KOPT-K1 (cell line): ENCODE measurements around the gene CTTNBP2NL.

Experiments used
- H3K27ac ChIP-seq: fragments of 200-600 bp; sonication (generic); 2 replicates; pipeline ENCODE4 v1.5.1; 2016; ENCODE audit warnings: antibody characterized with exemption, mild to moderate bottlenecking, low read depth, low read length; ENCODE audit not compliant: poor library complexity, severe bottlenecking
- H3K36me3 ChIP-seq: fragments of 200-600 bp; sonication (generic); 2 replicates; pipeline ENCODE4 v1.5.1; 2017; ENCODE audit warnings: antibody characterized with exemption, mild to moderate bottlenecking, low read length, moderate library complexity; ENCODE audit not compliant: insufficient read depth
- H3K9me3 ChIP-seq: fragments of 200-600 bp; sonication (generic); 2 replicates; pipeline ENCODE4 v1.5.1; 2017; ENCODE audit warnings: antibody characterized with exemption, low read length, mild to moderate bottlenecking; ENCODE audit not compliant: insufficient read depth, poor library complexity, severe bottlenecking

Gene CTTNBP2NL

DNA sequence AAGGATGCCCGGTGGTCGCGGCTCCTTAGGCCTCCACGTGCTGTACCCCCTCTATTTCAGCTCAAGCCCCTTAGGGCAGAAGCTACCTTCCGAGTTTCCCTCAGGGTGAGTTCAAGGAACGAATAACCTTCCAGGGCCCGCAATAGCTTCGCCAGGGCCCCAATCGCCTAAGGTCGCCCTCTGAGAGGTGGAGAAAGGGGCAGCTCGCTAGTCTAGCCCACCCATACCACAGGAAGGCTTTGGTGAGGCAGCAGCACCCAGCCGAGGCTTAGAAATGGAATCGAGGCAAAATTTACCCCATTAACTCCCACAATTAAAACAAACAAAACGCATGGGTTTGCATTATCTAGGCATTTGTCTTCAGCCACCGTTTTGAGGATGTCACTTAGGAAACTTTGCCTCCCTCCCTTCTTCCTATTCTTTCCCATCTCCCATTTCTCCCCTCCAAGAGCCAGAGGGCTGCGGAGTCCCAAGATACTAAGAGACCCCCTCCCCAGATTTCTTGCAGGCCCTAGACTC, 113.7 kb downstream of the CTTNBP2NL start:
- Histone ChIP-seq H3K36me3 (no peaks in the 10 kb centered on the region), H3K9me3 (no peaks in the 10 kb centered on the region), H3K27ac (no peak overlapping the region)

DNA sequence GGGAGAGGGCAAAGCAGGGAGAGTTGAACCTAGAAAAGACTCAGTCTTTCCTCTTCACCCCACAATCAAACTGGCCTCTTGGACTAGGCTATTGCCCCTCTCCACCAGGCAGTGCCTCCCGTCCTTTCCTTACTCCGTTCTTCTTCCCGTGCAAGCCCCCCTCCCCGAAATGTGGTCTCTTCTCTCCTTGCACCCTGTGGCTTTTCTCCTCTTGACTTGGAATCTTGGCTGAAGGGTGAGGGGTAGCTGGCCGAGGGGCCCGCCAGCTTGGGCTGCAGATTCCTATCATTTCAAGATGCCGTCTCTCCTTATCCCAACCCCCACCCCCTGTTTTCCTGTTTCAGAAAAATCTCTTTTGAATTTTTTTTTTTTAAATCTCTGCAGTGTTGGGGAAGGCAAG, 114.3 kb downstream of the CTTNBP2NL start:
- no peaks in the 10 kb centered on the region for H3K9me3 ChIP-seq
- no peaks in the 10 kb centered on the region for H3K36me3 ChIP-seq
- no peak overlapping the region for H3K27ac ChIP-seq
